ENCODE data around the gene B4GALT2.

The B4GALT2 gene

DNA sequence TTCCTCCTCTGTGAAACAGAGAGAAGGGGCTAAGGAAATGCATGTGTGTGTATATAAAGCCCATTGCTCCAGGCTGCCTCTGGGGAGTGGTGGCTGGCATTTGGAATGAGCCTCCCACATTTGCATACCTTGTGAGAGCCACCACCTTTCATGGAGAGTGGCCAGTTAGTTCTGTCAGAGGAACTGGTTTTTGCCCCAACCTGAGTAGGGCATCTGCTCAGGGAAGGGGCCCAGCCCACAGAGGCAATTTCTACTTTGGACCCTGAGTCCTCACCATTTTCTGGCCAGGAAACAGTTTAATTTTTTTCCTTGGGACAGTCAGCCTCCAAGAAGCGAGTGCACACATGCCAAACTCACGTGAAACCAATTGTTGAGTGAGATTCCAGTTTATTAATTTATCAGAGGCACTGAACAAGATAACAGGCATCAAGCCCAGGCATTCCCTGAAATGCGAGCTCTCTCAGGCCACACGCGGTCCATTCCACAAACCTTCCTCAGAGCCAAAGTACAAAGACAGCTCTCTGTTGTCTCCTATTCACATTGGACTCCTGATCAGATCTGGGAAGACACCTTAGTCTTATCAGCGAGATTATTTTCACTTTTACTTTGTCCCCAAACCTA, 53.3 kb downstream of the B4GALT2 start:
- no peak for DNase-seq

DNA sequence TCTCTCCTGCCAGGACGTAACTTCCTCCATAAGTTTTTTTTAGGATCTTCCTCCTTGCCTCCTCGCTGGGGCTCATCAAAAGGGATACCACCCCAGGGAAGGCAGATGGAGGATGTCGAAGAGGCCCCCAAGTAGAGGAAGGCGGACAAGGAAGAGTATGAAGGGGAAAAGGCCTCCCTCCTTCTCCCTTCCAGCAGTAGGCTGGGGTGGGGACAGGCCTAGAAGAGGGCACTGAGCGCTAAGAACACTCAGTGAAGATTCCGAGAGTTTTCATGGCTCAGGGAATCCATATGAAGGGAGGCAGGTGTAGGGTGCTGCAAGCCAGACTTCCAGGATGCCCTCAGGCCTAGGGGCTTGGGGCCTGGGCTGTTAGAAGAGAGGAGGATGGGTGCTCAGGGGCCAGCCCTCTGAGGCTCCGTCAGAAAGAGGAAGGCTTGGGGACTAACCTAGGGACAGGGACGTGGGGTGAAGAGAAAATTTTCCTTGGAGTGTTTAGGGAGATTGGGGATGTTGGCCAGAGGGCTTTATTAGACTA, 54.1 kb downstream of the B4GALT2 start:
- no peak for DNase-seq

DNA sequence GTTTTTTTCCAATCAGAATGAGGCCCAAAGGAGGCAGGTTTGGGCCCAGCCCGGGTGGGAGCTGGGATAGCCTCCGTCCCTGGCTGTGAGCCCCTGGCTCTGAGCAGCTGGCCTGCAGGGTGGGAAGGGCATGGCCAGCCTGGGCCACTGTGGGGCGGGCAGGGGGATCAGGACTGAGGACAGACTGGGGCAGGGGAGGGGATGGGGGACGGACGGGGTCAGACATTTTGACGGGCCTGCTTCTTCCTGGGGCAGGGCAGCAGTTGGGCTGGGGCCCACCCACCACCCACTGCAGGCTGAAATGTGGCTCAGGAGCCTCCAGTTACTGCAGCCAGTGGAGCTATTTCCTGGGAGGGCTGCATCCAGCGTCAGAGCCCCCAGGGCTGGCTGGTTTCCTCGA, 54.7 kb downstream of the B4GALT2 start:
- no peak for DNase-seq

DNA sequence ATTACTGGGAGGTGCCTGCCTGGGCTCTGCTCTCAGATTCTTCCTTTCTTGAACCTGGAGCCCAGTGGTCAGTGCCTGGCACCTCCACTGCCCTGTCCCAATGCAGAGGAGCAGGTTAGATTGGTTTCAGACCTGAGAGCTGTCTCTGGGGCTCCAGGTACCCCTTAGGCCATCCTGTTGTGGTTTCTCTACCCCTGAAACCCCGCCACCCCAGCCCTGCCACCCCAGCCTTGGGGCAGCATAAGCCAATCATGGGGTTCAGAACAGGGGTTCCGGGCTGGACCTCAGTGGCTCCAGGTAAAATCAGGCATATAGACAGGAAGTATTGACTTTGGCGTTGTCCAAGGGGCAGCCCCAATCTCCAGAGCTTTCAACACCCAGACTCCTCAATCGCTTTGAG, 55.4 kb downstream of the B4GALT2 start:
- DNase-seq: no peak

DNA sequence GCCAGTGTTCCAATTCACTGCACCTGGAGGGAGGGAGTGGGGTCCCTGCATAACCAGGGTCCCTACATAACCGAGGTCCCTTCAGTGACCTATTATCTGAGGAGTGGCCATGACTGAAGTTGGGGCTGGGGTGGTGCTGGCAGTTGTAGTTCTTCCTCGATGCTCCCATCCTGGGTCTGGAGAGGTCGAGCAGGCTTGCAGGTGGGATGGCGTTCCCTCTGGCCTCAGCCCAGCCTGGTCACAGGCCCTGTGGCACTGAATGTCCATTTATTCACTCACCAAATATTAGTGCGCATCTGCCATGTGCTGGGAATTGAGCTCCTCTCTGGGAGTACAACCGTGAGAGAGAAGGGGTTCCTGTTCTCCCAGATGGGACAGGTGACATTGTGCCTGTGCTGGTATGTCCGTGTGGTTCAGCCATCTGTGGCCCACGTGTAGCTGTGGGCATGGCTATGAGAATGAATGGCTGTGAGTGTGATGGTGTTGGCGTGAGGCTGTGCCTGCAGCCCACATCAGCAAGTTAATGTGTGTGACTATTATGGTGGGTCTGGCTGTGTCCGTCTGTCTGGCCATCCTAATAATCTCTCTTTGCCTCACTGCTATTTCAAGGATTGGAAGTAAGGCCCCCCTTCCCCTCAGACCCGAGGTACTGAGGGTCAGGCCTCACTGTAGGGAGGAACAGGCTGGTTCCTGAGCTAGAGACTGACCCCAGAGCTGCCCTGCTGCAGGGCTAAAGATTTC, 56.1 kb downstream of the B4GALT2 start:
- DNase-seq: no peak

DNA sequence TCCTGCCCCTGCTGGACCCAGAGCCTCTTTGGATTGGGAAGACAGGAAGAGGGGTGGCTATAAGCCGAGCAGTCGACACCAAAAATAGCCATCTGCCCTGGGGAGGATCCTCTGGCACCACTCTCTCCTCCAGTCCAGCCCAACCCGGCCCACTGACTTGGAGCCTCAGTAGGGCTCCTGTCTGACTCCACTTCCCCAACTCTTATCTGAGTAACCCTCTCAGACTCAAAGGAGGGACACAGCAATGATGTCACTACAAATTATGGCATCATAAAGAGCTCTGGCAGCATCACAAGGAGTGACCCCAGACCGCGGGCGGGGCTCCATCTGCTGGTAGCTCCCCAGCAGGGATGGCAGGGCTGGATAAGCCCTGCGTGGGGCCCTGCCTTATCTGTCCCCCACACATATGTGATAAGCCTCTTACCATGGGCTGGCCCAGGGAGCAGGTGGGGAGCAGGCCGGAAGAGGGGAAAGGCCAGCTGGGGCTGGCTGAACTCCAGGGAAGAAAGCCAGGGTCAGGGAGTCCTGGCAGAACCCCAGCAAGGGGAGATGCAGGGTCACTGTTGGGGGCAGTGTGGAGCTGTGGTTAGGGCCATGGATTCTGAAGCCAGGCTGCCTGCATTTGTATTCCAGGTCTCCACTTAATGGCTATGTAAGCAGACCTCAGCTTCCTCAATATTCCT, 56.9 kb downstream of the B4GALT2 start:
- no peak for DNase-seq

DNA sequence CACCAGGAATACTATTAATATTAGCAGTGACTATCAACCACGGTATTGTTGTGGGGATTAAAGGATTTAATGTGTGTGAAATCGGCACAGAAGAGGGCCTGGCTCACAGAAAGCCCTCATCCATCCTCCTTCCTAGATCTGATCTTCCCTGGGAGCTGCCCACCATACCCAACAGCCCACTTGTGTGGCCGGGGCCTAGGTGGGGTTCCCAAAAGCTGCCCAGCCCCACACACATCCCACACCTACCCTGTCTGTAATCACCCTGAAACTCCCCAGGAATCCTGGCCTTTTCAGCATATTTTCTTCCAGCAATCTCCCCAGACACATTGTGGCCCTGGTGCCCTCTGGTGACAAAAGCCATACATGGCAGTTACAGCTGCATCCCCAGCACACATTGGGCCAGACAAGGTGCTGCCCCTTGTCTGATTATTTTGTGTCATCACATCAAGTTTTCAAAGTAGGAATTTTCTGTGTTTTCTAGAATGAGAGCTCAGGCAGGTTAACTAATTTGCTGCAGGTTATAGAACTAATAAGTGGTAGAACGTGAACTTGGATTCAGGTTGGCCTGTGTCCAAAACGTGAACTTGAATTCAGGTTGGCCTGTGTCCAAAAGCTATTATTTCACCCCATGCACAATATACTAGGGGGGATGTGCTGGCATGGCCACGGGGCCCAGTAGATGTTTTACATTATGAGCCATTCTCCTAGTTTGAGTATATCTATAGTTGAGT, 57.6 kb downstream of the B4GALT2 start:
- DNase-seq: peak; percentile 68

DNA sequence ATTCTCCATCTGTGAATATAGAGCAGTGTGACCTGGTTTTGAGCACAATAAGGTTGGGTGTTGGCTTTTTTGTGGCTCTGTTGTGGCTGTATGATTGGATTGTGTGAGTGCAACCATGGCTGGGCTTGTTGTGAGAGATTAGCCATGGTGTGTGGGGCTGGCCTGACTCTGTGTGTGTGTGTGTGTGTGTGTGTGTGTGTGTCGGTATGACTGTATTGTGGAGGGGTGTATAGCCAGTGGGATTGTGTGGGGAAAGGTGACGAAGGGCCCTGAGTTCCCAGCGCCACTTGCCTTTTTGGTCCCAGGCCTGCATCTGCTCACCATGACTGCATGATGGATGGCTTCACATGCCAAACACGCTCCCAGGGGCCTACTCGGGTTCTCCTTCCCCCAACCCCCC, 58.1 kb downstream of the B4GALT2 start:
- DNase-seq: peak; percentile 21

DNA sequence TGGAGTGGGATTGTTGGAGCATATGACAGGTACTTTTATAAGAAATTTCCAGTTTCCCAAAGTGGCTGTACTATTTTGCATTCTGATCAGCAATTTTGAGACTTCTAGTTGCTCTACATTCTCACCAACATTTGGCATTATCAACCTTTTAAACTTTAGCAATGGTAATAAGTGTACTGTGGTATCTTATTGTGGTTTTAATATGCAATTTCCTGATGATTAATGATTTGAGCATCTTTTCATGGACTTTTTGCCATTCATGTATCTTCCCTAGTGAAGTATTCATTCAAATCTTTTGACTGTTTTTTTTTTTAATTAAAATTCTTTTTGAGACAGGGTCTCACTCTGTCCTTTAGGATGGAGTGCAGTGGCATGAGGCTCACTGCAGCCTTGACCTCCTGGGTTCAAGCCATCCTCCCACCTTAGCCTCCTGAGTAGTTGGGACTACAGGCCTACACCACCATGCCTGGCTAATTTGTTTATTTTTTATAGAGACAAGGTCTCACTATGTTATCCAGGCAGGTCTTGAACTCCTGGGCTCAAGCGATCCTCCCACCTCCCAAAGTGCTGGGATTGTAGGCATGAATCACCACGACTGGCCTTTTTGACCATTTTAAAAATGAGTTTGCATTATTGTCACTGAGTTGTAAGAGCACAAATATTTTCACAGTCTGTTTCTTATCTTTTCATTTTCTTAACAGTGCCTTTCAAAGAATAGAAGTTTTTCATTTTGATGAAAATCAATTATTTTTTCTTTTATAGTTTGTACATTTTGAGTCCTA, 60.1 kb downstream of the B4GALT2 start:
- peak; percentile 54 for DNase-seq

DNA sequence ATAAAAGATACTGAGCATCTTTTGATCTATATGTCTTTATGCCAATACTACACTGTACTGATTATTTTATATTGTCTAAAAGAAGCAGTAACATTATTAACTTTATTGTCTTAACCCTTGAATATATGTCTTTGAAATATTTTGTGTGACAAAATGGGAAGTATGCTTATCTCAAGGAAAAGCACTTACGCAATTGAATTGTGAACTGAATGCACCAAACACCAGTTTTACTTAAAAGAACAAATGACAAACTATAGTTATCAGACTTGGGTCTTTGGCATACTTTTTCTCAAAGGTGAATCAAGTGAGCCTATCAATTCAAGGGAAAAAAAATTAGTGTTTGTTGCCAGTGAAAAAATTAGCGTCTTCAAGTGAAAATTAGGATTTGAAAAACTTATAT, 61.4 kb downstream of the B4GALT2 start:
- no peak for DNase-seq
